GM19099 (cell line): ENCODE results near the gene POLE.
A peak's percentile ranks its signal among the peaks of the same experiment; 100 is the strongest.

Experiments used
- POLR2A ChIP-seq: IDR thresholded peaks from 3 replicates; pipeline ENCODE4 v1.6.1; 2011; ENCODE audit warnings: low read depth; ENCODE audit not compliant: insufficient read length; ENCODE audit errors: extremely low read depth

The POLE gene

GRCh38 chr12:132723015-132723763 is 36.0 kb upstream of the POLE start:
- TF ChIP-seq POLR2A, result no peak

GRCh38 chr12:132720606-132721345 is 33.6 kb upstream of the POLE start:
- no peak for TF ChIP-seq POLR2A

- TF ChIP-seq POLR2A, result no peak
Observed at GRCh38 chr12:132719954-132720324, 32.8 kb upstream of the POLE start.

- TF ChIP-seq POLR2A, result no peak
Observed at GRCh38 chr12:132719141-132719953, 32.2 kb upstream of the POLE start.

- no peak for TF ChIP-seq POLR2A
Observed at GRCh38 chr12:132718644-132719043, 31.5 kb upstream of the POLE start.

GRCh38 chr12:132717531-132718387 is 30.6 kb upstream of the POLE start:
- no peak for TF ChIP-seq POLR2A

GRCh38 chr12:132717011-132717410 is 29.9 kb upstream of the POLE start:
- TF ChIP-seq POLR2A, result no peak

- TF ChIP-seq POLR2A, result no peak
Observed at GRCh38 chr12:132716356-132716755, 29.2 kb upstream of the POLE start.

GRCh38 chr12:132715874-132716273 is 28.7 kb upstream of the POLE start:
- no peak for TF ChIP-seq POLR2A

GRCh38 chr12:132713123-132713522 is 26.0 kb upstream of the POLE start:
- TF ChIP-seq POLR2A, result no peak

GRCh38 chr12:132711080-132711843 is 24.1 kb upstream of the POLE start:
- no peak for TF ChIP-seq POLR2A

GRCh38 chr12:132710405-132711079 is 23.4 kb upstream of the POLE start, which contains the start of gene PGAM5:
PGAM5 (plus strand) TSS chr12:132710842; CDS start chr12:132710877, 35 bp downstream.
- TF ChIP-seq POLR2A, result peak; percentile 92

GRCh38 chr12:132710043-132710404 is 22.9 kb upstream of the POLE start:
- TF ChIP-seq POLR2A, result no peak

GRCh38 chr12:132708150-132708549 is 21.0 kb upstream of the POLE start:
- no peak for TF ChIP-seq POLR2A

GRCh38 chr12:132707241-132707640 is 20.1 kb upstream of the POLE start:
- TF ChIP-seq POLR2A, result no peak
